GM10266 (cell line): ENCODE measurements around the gene UBE2O.
A peak's percentile ranks its signal among the peaks of the same experiment; 100 is the strongest.

Experiments
- DNase-seq: peaks from one replicate; pipeline ENCODE4 v3.0.0; 2012; ENCODE audit errors: extremely low spot score
- CTCF ChIP-seq: IDR thresholded peaks from 2 replicates; pipeline ENCODE4 v1.5.1; 2012; ENCODE audit warnings: mild to moderate bottlenecking, low read depth; ENCODE audit not compliant: control insufficient read depth, insufficient read depth; ENCODE audit errors: missing control alignments

The UBE2O gene

GRCh38 chr17:76475302-76475701, 22.4 kb upstream of the UBE2O start:
- no peak for TF ChIP-seq CTCF
- no peak for DNase-seq

- TF ChIP-seq CTCF = no peak
- no peak for DNase-seq
Measured at GRCh38 chr17:76474894-76475293, 21.9 kb upstream of the UBE2O start.

- no peak for TF ChIP-seq CTCF
- no peak for DNase-seq
Measured at GRCh38 chr17:76474238-76474637, 21.3 kb upstream of the UBE2O start.

- TF ChIP-seq CTCF = peak; percentile 16
- DNase-seq = no peak
Measured at GRCh38 chr17:76473541-76473985, 20.6 kb upstream of the UBE2O start.

- TF ChIP-seq CTCF = no peak
- no peak for DNase-seq
Measured at GRCh38 chr17:76472726-76473125, 19.8 kb upstream of the UBE2O start.

- DNase-seq = no peak
- no peak for TF ChIP-seq CTCF
Measured at GRCh38 chr17:76472258-76472645, 19.3 kb upstream of the UBE2O start.

- TF ChIP-seq CTCF = no peak
- no peak for DNase-seq
Measured at GRCh38 chr17:76471498-76472257, 18.7 kb upstream of the UBE2O start.
